ENCODE measurements around the gene CIC.
"Not testable (repeated sequence)": the region's sequence is repeated elsewhere in the genome, so short reads cannot be mapped to it uniquely, and the experiment has no call there.

The CIC gene

GRCh38 chr19:42313096-42313839 is 44.2 kb downstream of the CIC start, which contains the start of gene TMEM145:
Gene TMEM145 (plus strand): TSS chr19:42313309. CDS start chr19:42313377, 68 bp downstream.
- no peak for DNase-seq (ENCODE audit: low read depth)

GRCh38 chr19:42313840-42314755 is 45.0 kb downstream of the CIC start:
- DNase-seq (ENCODE audit: low read depth): no peak

DNA sequence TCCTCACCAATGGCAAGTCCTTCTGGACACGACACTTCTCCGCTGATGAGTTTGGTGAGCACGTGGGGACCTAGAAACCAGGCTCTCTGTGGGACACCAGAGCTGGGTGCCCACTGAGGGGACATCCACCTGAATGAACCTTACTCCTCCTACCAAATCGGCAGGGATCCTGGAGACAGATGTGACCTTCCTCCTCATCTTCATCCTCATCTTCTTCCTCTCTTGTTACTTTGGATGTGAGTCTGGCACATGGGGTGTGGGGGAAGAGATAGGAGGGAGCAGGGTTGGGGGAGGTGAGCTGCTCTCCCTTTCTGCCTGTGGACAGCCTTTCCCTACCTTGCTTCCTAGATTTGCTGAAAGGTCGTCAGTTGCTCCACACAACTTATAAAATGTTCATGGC is 46.0 kb downstream of the CIC start:
- no peak for DNase-seq (ENCODE audit: low read depth)

GRCh38 chr19:42316223-42317211 is 47.5 kb downstream of the CIC start:
- no peak for DNase-seq (ENCODE audit: low read depth)

GRCh38 chr19:42317535-42317934 is 48.5 kb downstream of the CIC start:
- DNase-seq (ENCODE audit: low read depth): no peak

GRCh38 chr19:42322305-42322704 is 53.3 kb downstream of the CIC start:
- DNase-seq (ENCODE audit: low read depth): no peak

DNA sequence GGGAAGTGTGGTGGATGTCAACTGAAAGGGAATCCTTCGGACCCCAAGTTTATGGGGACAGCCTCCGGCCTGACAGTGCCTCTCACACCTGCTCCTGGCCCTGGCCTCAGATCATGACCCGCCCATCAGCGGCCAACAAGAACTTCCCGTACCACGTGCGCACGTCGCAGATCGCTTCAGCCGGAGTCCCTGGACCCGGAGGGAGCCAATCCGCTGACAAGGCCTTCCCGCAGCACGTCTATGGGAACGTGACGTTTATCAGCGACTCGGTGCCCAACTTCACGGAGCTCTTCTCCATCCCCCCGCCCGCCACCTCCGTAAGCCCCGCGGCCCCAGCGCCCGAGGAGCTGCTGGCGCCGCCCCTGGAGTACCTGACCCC is 54.4 kb downstream of the CIC start:
- DNase-seq (ENCODE audit: low read depth): no peak

DNA sequence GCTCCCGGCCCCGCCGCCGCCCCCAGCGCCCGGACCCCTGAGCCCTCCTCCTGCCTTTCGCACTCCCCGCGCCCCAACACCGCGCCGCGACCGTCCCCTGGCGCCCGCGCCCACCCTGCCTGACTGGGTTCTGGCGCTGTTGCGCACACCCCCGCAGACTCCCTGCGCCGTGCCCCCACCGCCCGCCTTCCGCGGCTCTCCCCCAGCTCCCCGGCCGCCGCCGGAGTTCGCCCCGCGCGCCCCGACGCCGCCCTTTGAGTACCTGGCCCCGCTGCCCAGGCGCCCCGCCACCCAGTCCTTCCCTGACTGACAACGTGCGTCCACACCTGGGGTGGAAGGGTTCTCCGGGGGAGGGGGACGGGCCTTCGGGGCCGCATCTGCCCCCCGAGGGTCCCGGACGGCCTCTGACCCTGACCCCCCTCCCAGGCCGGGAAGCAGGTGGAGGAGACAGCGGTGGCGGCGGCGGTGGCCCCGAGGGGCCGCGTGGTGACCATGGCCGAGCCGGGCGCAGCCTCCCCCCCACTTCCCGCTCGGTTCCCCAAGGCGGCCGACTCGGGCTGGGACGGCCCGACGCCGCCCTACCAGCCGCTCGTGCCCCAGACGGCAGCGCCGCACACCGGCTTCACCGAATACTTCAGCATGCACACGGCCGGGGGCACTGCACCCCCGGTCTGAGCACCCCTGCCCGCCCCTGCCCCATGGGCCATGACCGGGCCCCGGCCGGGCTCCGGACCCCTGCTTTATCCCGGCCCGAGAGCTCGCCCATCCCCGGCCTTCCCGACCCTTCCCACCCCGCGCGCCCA is 55.0 kb downstream of the CIC start:
- no peak for DNase-seq (ENCODE audit: low read depth)

GRCh38 chr19:42324655-42325307 is 55.7 kb downstream of the CIC start:
- DNase-seq (ENCODE audit: low read depth): no peak

DNA sequence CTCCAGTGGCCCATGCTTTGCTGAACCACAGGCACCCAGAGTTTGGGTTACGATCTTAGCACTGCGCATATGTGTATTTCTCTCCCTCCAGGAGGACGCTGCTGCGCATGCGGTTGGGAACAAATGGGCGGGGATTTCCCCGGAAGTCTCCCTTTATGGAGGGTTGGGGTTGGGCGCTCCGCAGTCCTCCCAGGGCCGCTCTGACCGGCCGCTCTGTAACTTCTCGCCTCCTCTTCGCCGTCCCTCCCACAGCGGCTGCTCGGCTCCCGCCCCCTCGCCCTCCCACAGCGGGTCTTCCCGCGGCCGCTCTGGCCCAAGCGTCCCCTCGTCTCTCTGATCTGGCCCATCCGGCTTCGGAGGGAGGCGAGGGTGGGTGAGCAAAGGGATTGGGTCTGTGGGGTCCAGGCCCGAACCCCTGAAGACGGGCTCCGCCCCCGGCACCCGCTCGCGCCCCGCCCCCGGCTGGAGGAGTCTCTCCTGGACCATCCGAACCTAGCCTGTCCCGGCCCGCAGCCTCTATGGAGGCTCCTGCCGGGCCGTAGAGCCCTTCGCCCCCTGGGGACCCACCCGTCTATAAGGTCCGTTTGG is 56.4 kb downstream of the CIC start, which contains the start of gene MEGF8:
MEGF8 (plus strand) TSS at position 328 of the 588 bp plus-strand sequence. CDS start 609 bp downstream, outside the sequence.
- DNase-seq (ENCODE audit: low read depth): peak; percentile 97

DNA sequence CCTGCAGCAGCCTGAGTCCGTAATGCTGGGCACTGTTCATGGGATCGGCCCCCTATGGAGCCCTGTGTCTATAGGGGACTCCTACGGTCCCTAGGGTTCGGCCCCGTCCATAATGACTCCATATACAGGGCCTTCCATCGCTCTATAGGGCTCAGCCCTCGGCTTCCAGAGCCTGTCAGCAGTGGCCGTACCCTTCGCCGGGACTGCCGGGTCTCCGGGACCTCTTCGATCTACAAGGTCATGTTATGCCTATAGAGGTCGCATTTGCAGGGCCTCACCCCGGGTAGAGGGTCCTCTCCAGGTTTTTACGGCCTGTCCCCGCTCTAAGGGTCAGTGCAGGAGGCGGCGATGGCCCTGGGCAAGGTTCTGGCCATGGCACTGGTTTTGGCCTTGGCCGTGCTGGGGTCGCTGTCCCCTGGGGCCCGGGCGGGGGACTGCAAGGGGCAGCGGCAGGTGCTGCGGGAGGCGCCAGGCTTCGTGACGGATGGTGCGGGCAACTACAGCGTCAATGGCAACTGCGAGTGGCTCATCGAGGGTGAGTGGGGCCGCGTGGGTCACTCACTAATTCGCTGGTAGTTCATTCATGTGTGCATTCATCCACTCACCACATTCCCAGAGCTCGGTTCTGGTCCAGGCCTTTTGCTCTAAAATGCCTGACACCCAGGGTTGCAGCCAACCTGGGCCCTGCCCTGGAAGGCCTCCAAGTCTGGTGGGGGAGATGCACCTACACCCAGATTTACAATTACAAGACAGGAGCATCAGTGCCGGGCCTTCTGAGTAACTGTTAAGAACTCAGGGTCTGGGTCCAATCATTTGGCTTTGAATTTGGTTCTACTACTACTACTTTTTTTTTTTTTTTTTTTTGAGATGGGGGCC is 57.1 kb downstream of the CIC start:
- no peak for DNase-seq (ENCODE audit: low read depth)

- no peak for DNase-seq (ENCODE audit: low read depth)
Measured at GRCh38 chr19:42326969-42327368, 57.9 kb downstream of the CIC start.

- DNase-seq (ENCODE audit: low read depth): no peak
Measured at GRCh38 chr19:42327381-42327780, 58.3 kb downstream of the CIC start.

DNA sequence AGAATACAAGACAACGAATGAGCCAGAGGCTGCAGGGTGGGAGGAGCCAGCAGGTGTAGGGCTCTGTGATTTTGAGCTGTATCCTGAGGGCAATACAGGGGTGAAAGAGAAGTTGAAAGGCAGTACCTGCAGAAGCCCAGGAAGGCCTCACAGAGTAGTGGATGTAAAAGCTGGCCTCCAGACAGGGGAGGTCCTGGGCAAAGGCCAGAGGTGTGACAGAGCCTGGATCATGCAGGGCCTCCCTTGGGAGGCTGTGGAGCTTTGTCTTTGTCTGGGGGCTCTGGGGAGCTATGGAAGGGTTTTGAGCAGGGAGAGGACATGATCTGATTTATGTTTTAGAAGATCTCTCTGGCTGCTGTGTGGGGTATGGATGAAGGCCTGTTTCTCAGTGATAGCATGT is 59.1 kb downstream of the CIC start:
- no peak for DNase-seq (ENCODE audit: low read depth)

- no peak for DNase-seq (ENCODE audit: low read depth)
Measured at GRCh38 chr19:42328854-42329253, 59.8 kb downstream of the CIC start.

GRCh38 chr19:42330241-42330711 is 61.2 kb downstream of the CIC start:
- no peak for DNase-seq (ENCODE audit: low read depth)

DNA sequence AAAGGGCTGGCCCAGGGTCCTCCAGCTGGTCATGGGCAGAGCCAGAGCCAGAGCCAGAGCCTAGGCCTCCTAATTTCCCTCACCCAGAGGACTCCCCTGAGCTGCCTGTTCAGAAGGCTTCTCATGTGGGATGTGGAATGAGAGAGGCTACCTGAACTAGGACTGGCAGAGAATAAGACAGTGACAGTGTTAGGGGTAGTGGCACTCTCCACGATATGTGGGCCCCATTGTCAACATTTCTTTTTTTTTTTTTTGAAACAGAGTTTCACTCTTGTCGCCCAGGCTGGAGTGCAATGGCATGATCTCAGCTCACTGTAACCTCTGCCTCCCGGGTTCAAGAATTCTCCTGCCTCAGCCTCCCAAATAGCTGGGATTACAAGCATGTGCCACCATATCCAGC is 62.3 kb downstream of the CIC start:
- DNase-seq (ENCODE audit: low read depth): not testable (repeated sequence)

GRCh38 chr19:42332059-42332458 is 63.0 kb downstream of the CIC start:
- no peak for DNase-seq (ENCODE audit: low read depth)

- DNase-seq (ENCODE audit: low read depth): no peak
Measured at GRCh38 chr19:42333018-42333417, 64.0 kb downstream of the CIC start.
